Measurements from ENCODE around the gene RABGAP1L. TPM values are rescaled to one million over a fixed set of nuclear protein-coding genes. Genes with fewer than 3 reads are reported as not detected.
"Not testable (repeated sequence)": the region's sequence is repeated elsewhere in the genome, so short reads cannot be mapped to it uniquely, and the experiment has no call there.

Gene RABGAP1L
- 28.3 TPM for total RNA-seq

- DNase-seq (ENCODE audit: low read depth in 2 of 3, low spot score in 2 of 3) = peak; percentile 89 to 96 (median 95)
These were observed at the start of gene RABGAP1L for GRCh38 chr1:174159252-174160108. Gene RABGAP1L, plus strand, starts transcription at chr1:174159520.

GRCh38 chr1:174110053-174110452 is 49.3 kb upstream of the RABGAP1L start:
- no peak for DNase-seq (ENCODE audit: low read depth in 2 of 3, low spot score in 2 of 3)

GRCh38 chr1:174112489-174113162 is 46.7 kb upstream of the RABGAP1L start:
- no peak for DNase-seq (ENCODE audit: low read depth in 2 of 3, low spot score in 2 of 3)

GRCh38 chr1:174114106-174114505 is 45.2 kb upstream of the RABGAP1L start:
- no peak for DNase-seq (ENCODE audit: low read depth in 2 of 3, low spot score in 2 of 3)

GRCh38 chr1:174114788-174115448 is 44.4 kb upstream of the RABGAP1L start:
- peak in 2 of 3 donors; percentile 46 to 59 for DNase-seq (ENCODE audit: low read depth in 2 of 3, low spot score in 2 of 3)

- DNase-seq (ENCODE audit: low read depth in 2 of 3, low spot score in 2 of 3) = no peak
These were observed 43.3 kb upstream of the RABGAP1L start for GRCh38 chr1:174116042-174116441.

- no peak for DNase-seq (ENCODE audit: low read depth in 2 of 3, low spot score in 2 of 3)
These were observed 40.6 kb upstream of the RABGAP1L start for GRCh38 chr1:174118751-174119150.

GRCh38 chr1:174122318-174122717 is 37.0 kb upstream of the RABGAP1L start:
- not testable (repeated sequence) for DNase-seq (ENCODE audit: low read depth in 2 of 3, low spot score in 2 of 3)

- no peak for DNase-seq (ENCODE audit: low read depth in 2 of 3, low spot score in 2 of 3)
These were observed 35.5 kb upstream of the RABGAP1L start for GRCh38 chr1:174123843-174124242.

- DNase-seq (ENCODE audit: low read depth in 2 of 3, low spot score in 2 of 3) = not testable (repeated sequence)
These were observed 32.1 kb upstream of the RABGAP1L start for GRCh38 chr1:174127176-174127575.

GRCh38 chr1:174131032-174131638 is 28.2 kb upstream of the RABGAP1L start:
- no peak for DNase-seq (ENCODE audit: low read depth in 2 of 3, low spot score in 2 of 3)

- no peak for DNase-seq (ENCODE audit: low read depth in 2 of 3, low spot score in 2 of 3)
These were observed 25.2 kb upstream of the RABGAP1L start for GRCh38 chr1:174134003-174134659.

GRCh38 chr1:174135211-174135610 is 24.1 kb upstream of the RABGAP1L start:
- DNase-seq (ENCODE audit: low read depth in 2 of 3, low spot score in 2 of 3) = no peak

GRCh38 chr1:174136714-174137113 is 22.6 kb upstream of the RABGAP1L start:
- no peak for DNase-seq (ENCODE audit: low read depth in 2 of 3, low spot score in 2 of 3)

- no peak for DNase-seq (ENCODE audit: low read depth in 2 of 3, low spot score in 2 of 3)
These were observed 16.5 kb upstream of the RABGAP1L start for GRCh38 chr1:174142836-174143235.

- not testable (repeated sequence) for DNase-seq (ENCODE audit: low read depth in 2 of 3, low spot score in 2 of 3)
These were observed 15.5 kb upstream of the RABGAP1L start for GRCh38 chr1:174143727-174144396.

- DNase-seq (ENCODE audit: low read depth in 2 of 3, low spot score in 2 of 3) = not testable (repeated sequence)
These were observed 14.9 kb upstream of the RABGAP1L start for GRCh38 chr1:174144397-174144783.

GRCh38 chr1:174149216-174149615 is 10.1 kb upstream of the RABGAP1L start:
- no peak for DNase-seq (ENCODE audit: low read depth in 2 of 3, low spot score in 2 of 3)

- no peak for DNase-seq (ENCODE audit: low read depth in 2 of 3, low spot score in 2 of 3)
These were observed 8.8 kb upstream of the RABGAP1L start for GRCh38 chr1:174150499-174150898.

GRCh38 chr1:174152427-174152826 is 6.9 kb upstream of the RABGAP1L start:
- no peak for DNase-seq (ENCODE audit: low read depth in 2 of 3, low spot score in 2 of 3)

All from hematopoietic multipotent progenitor cell (in vitro differentiated cells).